ENCODE data around the gene IL16.
"Not testable (repeated sequence)": the region's sequence is repeated elsewhere in the genome, so short reads cannot be mapped to it uniquely, and the experiment has no call there.

IL16 gene

DNA sequence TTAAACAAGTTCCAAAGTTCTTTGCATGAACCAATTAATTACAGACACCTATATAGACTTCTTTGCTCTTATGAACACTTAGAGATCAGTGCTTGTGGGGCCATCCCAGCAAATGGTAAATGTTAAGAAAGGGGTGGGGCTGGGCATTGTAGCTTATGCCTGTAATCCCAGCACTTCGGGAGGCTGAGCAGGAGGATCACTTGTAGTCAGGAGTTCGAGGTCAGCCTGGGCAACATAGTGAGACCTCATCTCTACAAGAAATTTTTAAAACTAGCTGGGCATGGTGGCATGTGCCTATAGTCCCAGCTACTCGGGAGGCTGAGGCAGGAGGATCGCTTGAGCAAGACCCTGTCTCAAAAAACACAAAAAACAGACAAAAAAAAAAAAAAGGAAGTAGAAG lies 146.7 kb downstream of the IL16 start:
- DNase-seq, result no peak

DNA sequence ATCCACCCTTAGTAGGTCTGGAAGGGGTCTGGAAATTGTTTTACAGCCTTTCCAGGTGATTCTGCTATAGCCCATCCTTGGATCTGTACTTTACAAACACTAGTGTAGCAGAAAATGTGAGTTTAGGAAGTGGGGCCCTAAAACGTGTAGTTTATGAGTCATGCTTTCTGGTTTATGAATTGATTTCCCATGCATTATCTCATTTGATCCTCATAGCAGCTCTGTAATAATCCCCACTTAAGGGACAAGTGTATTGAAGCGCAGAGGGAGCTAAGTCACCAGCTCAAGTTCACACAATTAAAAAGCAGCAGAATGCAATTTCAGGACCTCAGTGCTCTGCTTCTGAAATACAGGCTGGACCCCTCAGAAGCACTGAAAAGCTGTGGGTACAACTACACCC lies 149.9 kb downstream of the IL16 start:
- no peak for DNase-seq

GRCh38 chr15:81347910-81348309 lies 151.2 kb downstream of the IL16 start:
- DNase-seq, result no peak

- DNase-seq, result not testable (repeated sequence)
Observed at GRCh38 chr15:81348691-81349090, 152.0 kb downstream of the IL16 start.

GRCh38 chr15:81349271-81349670 lies 152.6 kb downstream of the IL16 start:
- no peak for DNase-seq

GRCh38 chr15:81351651-81352050 lies 155.0 kb downstream of the IL16 start:
- DNase-seq, result no peak

DNA sequence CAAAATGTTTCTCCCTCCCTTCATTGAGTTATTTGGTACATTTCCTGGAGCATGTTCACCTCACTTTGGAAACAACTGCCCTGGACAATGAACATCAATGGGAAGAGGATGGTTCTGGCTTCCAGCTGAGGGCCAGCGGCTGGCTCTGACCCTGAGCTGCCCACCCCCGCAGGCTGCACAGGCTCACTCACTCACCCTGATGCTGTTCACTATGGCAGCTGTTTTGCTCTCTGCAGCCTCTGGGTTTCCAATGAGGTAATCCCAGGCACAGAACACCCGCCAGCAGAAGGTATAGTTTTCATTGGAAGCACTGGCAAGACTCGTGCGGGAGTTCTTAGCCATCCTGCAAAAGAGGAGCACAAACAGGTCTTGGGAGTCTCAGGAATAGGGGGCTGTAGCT lies 159.6 kb downstream of the IL16 start:
- DNase-seq, result no peak

DNA sequence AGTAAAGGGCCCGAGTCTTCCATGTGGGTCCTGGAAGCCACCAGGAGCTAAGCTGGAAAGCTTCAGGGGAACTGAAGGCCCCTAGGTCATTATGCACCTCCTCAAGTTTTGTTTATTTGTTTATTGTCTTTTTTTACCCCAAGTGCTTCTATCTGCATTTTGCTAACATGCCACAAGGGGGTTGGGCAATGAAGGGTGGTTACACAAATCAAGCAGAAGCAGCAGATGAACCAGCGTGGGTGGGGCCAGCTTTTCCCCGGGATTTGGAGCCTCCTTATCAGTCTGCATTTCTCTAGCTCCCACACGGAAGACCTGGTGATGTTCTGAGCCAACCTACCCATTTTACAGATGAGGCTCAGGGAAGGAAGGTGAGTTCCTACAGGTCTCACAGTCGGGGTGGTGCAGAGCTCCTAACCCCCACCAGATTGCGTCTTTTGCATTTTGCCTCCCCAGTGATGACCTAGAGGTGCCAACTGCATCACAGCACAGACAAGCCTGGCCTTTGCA lies 160.6 kb downstream of the IL16 start:
- DNase-seq, result no peak

GRCh38 chr15:81358248-81358647 lies 161.6 kb downstream of the IL16 start:
- DNase-seq, result no peak

GRCh38 chr15:81360491-81360890 lies 163.8 kb downstream of the IL16 start:
- DNase-seq, result no peak

- no peak for DNase-seq
Observed at GRCh38 chr15:81361891-81362290, 165.2 kb downstream of the IL16 start.

DNA sequence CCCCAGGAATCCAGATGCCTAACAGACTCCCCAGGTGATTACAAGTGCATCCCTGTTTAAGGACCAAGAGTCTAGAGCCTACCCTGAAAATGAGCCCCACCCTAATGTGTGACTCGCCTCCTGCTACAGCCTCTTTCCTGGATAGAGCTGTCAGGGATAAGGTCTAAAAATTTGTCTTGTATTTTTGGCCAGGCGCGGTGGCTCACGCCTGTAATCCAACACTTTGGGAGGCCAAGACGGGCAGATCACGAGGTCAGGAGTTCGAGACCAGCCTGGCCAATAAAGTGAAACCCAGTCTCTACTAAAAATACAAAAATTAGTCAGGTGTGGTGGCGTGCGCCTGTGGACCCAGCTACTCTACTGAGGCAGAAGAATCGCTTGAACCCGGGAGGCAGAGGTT lies 166.1 kb downstream of the IL16 start:
- DNase-seq, result no peak

DNA sequence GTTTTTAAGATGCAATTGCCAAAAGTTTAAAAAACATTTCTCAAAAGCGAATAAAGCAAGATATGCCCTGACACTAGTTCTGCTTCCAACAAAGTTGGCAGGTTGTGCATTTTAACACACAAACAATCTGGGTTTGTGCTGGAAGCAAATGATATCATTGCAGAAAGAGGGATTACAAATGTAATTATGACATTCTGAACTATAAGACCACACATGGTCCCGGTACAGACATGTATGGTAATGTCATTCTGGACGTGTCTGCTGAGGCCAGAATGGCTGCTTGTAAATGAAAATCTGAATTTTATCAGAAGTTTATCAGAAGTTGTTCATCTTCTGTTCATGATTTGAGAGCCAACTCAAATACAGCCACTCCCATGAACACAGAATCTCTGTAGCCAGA lies 166.6 kb downstream of the IL16 start:
- no peak for DNase-seq
